GM10266 (cell line): ENCODE results near the gene COL18A1.

ENCODE experiments used
- DNase-seq: peaks from one replicate; pipeline ENCODE4 v3.0.0; 2012; ENCODE audit errors: extremely low spot score
- TF ChIP-seq, protein P1 (sequence below): IDR thresholded peaks from 2 replicates; pipeline ENCODE4 v1.5.1; 2012; ENCODE audit warnings: mild to moderate bottlenecking, low read depth; ENCODE audit not compliant: control insufficient read depth, insufficient read depth; ENCODE audit errors: missing control alignments

The COL18A1 gene

DNA sequence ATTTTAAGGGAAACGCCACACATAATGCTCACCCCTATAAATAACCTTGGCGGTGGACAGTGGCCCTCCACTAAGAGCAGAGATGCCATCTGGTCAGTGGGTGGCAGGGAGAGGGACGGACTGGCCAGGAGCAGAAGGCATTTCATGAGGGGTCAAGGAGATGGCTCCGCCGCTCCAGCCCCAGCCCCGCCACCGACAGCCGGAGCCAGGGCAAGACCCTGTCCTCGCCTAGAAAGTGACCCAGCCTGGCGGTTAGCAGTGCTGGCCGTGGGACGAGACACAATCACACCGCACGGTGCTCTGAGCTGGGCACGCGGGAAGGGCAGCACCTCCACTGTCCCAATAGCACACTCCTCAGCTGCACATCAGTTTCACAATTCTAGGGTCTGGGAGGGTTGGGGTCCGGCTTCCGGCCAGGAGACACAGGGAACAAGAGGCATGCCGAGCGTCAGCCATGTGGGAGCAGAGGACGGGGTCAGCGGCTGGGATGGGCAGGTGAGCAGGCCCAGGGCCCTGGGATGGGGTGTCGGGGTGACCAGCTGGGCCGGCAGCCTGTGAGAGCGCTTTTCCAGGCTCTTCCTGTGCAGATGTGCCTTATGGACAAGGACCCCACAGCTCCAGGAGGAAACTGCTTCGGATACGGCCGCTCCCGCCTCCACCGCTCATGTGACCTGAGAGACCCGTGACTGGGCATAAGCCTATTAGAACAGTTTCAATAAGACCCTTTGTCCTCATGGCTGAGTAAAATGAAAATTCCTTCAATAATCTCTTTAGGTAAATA is 131.5 kb downstream of the COL18A1 start:
- TF ChIP-seq, protein P1, sequence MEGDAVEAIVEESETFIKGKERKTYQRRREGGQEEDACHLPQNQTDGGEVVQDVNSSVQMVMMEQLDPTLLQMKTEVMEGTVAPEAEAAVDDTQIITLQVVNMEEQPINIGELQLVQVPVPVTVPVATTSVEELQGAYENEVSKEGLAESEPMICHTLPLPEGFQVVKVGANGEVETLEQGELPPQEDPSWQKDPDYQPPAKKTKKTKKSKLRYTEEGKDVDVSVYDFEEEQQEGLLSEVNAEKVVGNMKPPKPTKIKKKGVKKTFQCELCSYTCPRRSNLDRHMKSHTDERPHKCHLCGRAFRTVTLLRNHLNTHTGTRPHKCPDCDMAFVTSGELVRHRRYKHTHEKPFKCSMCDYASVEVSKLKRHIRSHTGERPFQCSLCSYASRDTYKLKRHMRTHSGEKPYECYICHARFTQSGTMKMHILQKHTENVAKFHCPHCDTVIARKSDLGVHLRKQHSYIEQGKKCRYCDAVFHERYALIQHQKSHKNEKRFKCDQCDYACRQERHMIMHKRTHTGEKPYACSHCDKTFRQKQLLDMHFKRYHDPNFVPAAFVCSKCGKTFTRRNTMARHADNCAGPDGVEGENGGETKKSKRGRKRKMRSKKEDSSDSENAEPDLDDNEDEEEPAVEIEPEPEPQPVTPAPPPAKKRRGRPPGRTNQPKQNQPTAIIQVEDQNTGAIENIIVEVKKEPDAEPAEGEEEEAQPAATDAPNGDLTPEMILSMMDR, result no peak
- no peak for DNase-seq

DNA sequence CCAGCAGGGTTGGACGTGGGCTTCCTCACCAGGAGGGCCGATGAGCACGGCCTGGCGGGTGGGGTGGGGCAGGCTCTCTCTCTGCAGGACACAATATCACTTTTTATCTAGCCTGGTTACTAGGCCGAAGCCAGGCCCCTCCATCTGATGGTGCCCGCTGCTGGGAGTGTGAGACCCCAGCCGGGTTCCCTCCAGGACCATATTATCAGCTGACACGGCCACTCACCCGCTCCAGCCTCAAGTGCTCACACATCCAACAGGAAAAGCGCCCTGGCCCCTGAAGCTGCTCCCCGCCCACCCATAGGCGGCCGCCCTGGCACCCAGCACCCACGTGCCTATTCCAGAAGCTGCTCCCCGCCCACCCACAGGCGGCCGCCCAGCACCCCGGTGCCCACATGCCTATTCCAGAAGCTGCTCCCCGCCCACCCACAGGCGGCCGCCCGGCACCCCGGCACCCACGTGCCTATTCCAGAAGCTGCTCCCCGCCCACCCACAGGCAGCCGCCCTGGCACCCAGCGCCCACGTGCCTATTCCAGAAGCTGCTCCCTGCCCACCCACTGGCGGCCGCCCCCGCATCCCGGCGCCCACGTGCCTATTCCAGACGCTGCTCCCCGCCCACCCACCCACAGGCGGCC is 132.3 kb downstream of the COL18A1 start:
- DNase-seq, result no peak
- TF ChIP-seq, protein P1, result no peak

DNA sequence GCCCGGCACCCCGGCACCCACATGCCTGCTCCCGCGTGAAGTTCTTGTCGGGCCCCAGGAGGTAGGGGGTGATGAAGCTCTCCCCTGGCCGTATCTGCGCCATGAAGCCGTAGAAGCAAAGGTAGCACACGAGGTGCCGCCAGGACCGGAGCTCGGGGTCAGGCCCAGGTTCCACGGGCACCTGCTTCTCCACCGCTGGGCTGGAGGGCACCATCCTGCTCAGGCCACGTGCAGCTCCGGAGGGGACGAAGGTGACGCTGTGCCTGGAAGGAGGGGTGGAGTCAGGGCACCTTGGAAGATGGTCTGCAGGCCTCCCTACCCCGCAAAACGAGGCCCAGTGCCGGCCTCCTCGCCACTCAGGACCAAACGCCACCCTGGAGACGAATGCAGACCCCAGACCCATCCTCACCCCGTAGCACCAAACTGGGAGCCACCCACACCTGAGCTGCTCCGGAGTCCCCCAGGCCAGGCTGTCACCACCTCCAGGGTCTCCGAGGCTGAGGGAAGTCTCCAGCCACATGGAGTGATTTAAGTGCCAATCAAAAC is 132.9 kb downstream of the COL18A1 start:
- DNase-seq, result no peak
- TF ChIP-seq, protein P1, result no peak

DNA sequence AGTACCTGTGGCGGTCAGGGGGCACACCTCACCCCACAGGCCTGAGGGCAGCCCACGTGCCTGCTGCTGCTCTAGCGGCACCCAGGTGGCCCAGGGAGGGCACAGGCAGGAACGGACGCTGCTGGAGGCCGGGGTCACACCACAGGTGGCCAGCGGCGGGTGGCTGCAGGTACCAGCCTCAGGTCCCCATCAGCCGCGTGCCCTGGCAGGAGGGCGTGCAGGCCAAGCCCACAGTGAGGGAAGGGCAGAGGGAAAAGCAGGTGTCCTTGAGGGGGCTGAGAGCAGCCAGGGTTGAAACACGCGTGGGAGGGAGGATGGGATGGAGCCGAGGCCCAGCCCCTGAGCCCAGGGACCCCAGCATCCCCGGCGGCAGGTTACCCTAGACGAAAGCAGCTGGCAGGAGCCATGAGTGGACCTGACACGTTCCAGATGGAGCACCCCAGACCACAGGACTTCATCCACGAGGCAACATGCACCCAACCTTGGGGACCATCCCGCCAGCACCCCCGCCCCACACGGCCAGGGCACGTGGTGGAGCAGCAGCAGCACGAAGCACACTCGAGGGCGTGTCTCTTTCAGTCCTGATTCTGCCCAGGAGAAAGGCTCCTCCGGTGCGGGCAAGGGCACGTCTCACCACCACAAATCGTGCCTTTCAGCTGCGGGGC is 133.5 kb downstream of the COL18A1 start:
- no peak for DNase-seq

DNA sequence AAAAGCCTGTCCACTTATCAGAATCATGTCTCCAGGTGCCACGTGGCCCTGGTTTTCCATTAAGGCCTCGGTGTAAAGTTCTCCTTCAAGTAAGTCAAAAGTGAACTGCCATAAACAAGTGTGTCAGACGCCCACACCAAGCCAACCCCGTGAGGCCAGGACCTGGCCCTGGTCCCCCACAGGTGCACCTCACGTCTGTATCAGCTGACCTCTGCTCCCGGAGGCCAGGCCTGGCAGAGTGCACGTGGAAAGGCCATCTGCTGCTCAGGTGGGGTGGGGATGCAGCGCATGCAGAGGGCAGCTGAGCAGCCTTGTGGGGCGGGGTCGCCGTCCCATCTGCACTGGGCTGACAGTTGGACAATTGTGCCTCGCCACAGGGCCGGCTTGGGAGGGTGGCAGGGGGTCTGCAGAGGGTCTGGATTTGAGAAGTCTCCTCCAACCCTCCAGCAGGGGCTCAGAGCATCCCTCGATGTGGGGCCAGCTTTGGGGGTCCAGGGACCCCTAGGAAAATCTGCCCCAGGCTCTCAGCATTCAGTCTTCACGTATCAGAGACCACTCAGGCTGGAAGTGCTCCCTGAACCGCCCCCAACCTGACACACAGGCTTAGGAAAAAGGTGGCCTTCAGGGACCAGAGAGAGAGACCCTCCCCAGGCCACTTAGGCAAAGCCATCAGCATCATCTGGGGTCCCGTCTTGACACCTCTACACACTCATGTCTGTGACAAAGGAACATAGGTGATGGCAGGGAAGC is 134.3 kb downstream of the COL18A1 start:
- no peak for DNase-seq

More for the DNA sequence above, 133.5 kb downstream of the COL18A1 start:
- TF ChIP-seq, protein P1, result no peak

More for the DNA sequence above, 134.3 kb downstream of the COL18A1 start:
- TF ChIP-seq, protein P1, result no peak
